ENCODE data around the gene TMEM45A.

Gene TMEM45A

DNA sequence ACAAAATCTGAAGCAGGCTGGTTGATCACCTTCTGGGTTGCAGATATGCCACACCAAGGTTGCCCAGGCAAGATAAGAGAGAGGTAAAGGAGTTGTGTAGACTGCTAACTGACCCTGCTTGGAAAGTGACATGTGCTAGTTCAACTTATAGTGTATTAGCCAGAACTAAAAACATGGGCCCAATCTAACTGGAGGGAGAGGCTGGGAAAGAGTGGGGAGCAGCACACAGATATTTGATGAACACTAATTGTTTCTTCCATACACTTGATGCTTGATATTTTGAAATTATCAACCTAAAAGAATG, 61.9 kb downstream of the TMEM45A start:
- Histone ChIP-seq H3K4me3 (ENCODE audit: low read length) (no peak overlapping the region), H3K79me2 (ENCODE audit: low read length) (no peaks in the 10 kb centered on the region), H3K4me1 (ENCODE audit: low read length) (no peaks in the 10 kb centered on the region), H3K27ac (ENCODE audit: low read length) (no peak overlapping the region), H3K9ac (ENCODE audit: low read length) (no peak overlapping the region), H2AFZ (ENCODE audit: low read depth, low read length) (no peak overlapping the region), H3K4me2 (ENCODE audit: low read length) (no peak overlapping the region), H3K9me3 (ENCODE audit: insufficient read depth, low read length) (no peaks in the 10 kb centered on the region), H4K20me1 (ENCODE audit: insufficient read depth, low read length) (no peaks in the 10 kb centered on the region), H3K27me3 (ENCODE audit: low read depth, low read length) (no peaks in the 10 kb centered on the region), H3K36me3 (replicated peaks; ENCODE audit: low read depth, low read length) (no peaks in the 10 kb centered on the region)
- TF ChIP-seq EZH2phosphoT487 (IDR thresholded peaks at IDR 0.05; ENCODE audit: low read depth): no peak
- no peak for TF ChIP-seq CTCF (IDR thresholded peaks at IDR 0.05; ENCODE audit: low read depth, low read length)

- TF ChIP-seq EZH2phosphoT487 (IDR thresholded peaks at IDR 0.05; ENCODE audit: low read depth): no peak
- TF ChIP-seq CTCF (IDR thresholded peaks at IDR 0.05; ENCODE audit: low read depth, low read length): no peak
- Histone ChIP-seq H3K27ac (ENCODE audit: low read length) (no peak overlapping the region), H3K9me3 (ENCODE audit: insufficient read depth, low read length) (no peaks in the 10 kb centered on the region), H3K79me2 (ENCODE audit: low read length) (no peaks in the 10 kb centered on the region), H3K9ac (ENCODE audit: low read length) (no peak overlapping the region), H3K4me2 (ENCODE audit: low read length) (no peak overlapping the region), H2AFZ (ENCODE audit: low read depth, low read length) (no peak overlapping the region), H3K27me3 (ENCODE audit: low read depth, low read length) (no peaks in the 10 kb centered on the region), H3K36me3 (replicated peaks; ENCODE audit: low read depth, low read length) (no peaks in the 10 kb centered on the region), H3K4me3 (ENCODE audit: low read length) (no peak overlapping the region), H3K4me1 (ENCODE audit: low read length) (no peaks in the 10 kb centered on the region), H4K20me1 (ENCODE audit: insufficient read depth, low read length) (no peaks in the 10 kb centered on the region)
Measured at GRCh38 chr3:100556673-100557310, 64.4 kb downstream of the TMEM45A start.

DNA sequence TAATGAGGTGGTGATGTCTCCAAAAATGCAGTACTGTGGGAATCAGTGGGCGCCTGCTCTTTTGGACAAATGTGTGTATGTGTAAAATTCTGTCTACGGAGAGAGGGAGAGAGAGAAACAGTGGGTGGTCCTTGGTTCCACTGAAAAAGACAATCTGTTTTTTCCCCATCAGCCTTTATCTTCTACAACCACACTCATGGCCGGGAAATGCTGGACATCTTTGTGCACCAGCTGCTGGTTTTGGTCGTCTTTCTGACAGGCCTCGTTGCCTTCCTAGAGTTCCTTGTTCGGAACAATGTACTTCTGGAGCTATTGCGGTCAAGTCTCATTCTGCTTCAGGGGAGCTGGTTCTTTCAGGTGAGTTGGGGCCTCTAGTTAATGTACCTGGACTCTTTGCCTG, 65.8 kb downstream of the TMEM45A start:
- Histone ChIP-seq H3K27ac (ENCODE audit: low read length) (no peak overlapping the region), H3K4me1 (ENCODE audit: low read length) (no peaks in the 10 kb centered on the region)
- no peak for TF ChIP-seq EZH2phosphoT487 (IDR thresholded peaks at IDR 0.05; ENCODE audit: low read depth)
- TF ChIP-seq CTCF (IDR thresholded peaks at IDR 0.05; ENCODE audit: low read depth, low read length): no peak

DNA sequence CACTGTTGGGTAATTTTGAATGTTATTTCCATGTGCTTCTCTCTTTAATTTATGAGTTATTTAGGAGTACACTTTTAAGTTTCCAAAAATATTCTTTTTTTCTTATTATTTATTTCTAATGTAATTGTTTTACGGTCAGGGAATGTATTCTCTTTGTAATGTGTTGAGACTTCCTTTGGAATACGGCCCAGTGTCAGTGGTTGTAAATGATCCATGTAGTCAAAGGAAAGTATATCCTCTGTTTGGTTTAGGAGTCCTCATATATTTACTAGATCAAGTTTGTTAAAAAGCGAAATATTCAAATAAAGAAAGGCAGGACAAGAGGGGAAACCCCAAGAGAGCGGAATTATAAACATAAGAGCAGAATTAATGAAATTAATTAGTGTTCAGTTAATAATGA, 68.0 kb downstream of the TMEM45A start:
- Histone ChIP-seq H3K27ac (ENCODE audit: low read length) (no peak overlapping the region), H4K20me1 (ENCODE audit: insufficient read depth, low read length) (no peaks in the 10 kb centered on the region), H3K27me3 (ENCODE audit: low read depth, low read length) (no peaks in the 10 kb centered on the region), H3K4me1 (ENCODE audit: low read length) (no peaks in the 10 kb centered on the region), H3K9ac (ENCODE audit: low read length) (no peak overlapping the region), H3K4me3 (ENCODE audit: low read length) (no peak overlapping the region), H3K79me2 (ENCODE audit: low read length) (no peaks in the 10 kb centered on the region), H2AFZ (ENCODE audit: low read depth, low read length) (no peak overlapping the region), H3K36me3 (replicated peaks; ENCODE audit: low read depth, low read length) (no peaks in the 10 kb centered on the region), H3K4me2 (ENCODE audit: low read length) (no peak overlapping the region), H3K9me3 (ENCODE audit: insufficient read depth, low read length) (no peaks in the 10 kb centered on the region)
- TF ChIP-seq CTCF (IDR thresholded peaks at IDR 0.05; ENCODE audit: low read depth, low read length) (no peak), EZH2phosphoT487 (IDR thresholded peaks at IDR 0.05; ENCODE audit: low read depth) (no peak)

More for the DNA sequence above, 65.8 kb downstream of the TMEM45A start:
- Histone ChIP-seq H3K9me3 (ENCODE audit: insufficient read depth, low read length) (no peaks in the 10 kb centered on the region), H3K27me3 (ENCODE audit: low read depth, low read length) (no peaks in the 10 kb centered on the region), H4K20me1 (ENCODE audit: insufficient read depth, low read length) (no peaks in the 10 kb centered on the region), H3K4me2 (ENCODE audit: low read length) (no peak overlapping the region), H3K79me2 (ENCODE audit: low read length) (no peaks in the 10 kb centered on the region), H3K9ac (ENCODE audit: low read length) (no peak overlapping the region), H3K4me3 (ENCODE audit: low read length) (no peak overlapping the region), H2AFZ (ENCODE audit: low read depth, low read length) (no peak overlapping the region), H3K36me3 (replicated peaks; ENCODE audit: low read depth, low read length) (no peaks in the 10 kb centered on the region)

Measured in OCI-LY3 (cell line).